ENCODE data around the gene FAM200B. TPM values are rescaled to one million over a fixed set of nuclear protein-coding genes. Genes with fewer than 3 reads are reported as not detected.

FAM200B gene
- total RNA-seq, 2 donors from 2014 or later = 41.4 to 57.4 TPM

GRCh38 chr4:15691346-15692135, 9.9 kb downstream of the FAM200B start:
- DNase-seq (ENCODE audit: low spot score) = no peak
- Histone ChIP-seq H3K27ac (peak overlapping the region in 1 of 2 donors; percentile 63), H3K36me3 (peaks cover 11% of the 10 kb centered on the region), H3K4me1 (peaks cover 0 to 14% of the 10 kb centered on the region in 2 donors), H3K9me3 (no peaks in the 10 kb centered on the region), H3K4me3 (no peak overlapping the region), H3K27me3 (no peaks in the 10 kb centered on the region)
- no peak for TF ChIP-seq CTCF (IDR thresholded peaks at IDR 0.05)

- Histone ChIP-seq H3K27ac (no peak overlapping the region), H3K9me3 (no peaks in the 10 kb centered on the region), H3K27me3 (no peaks in the 10 kb centered on the region), H3K36me3 (peaks cover 5% of the 10 kb centered on the region), H3K4me3 (no peak overlapping the region), H3K4me1 (peaks cover 0 to 14% of the 10 kb centered on the region in 2 donors)
- TF ChIP-seq CTCF (IDR thresholded peaks at IDR 0.05) = no peak
- no peak for DNase-seq (ENCODE audit: low spot score)
Observed at GRCh38 chr4:15692602-15693001, 11.0 kb downstream of the FAM200B start.

GRCh38 chr4:15694431-15694830, 12.8 kb downstream of the FAM200B start:
- DNase-seq (ENCODE audit: low spot score) = no peak
- Histone ChIP-seq H3K36me3 (no peaks in the 10 kb centered on the region), H3K4me1 (peaks cover 0 to 14% of the 10 kb centered on the region in 2 donors), H3K9me3 (no peaks in the 10 kb centered on the region), H3K4me3 (no peak overlapping the region), H3K27ac (no peak overlapping the region), H3K27me3 (no peaks in the 10 kb centered on the region)
- TF ChIP-seq CTCF (IDR thresholded peaks at IDR 0.05) = no peak

GRCh38 chr4:15695240-15695699, 13.6 kb downstream of the FAM200B start:
- Histone ChIP-seq H3K4me3 (no peak overlapping the region), H3K36me3 (no peaks in the 10 kb centered on the region), H3K4me1 (peaks cover 0 to 14% of the 10 kb centered on the region in 2 donors), H3K27ac (no peak overlapping the region), H3K9me3 (no peaks in the 10 kb centered on the region), H3K27me3 (no peaks in the 10 kb centered on the region)
- no peak for DNase-seq (ENCODE audit: low spot score)
- TF ChIP-seq CTCF (IDR thresholded peaks at IDR 0.05) = no peak

GRCh38 chr4:15695729-15696128, 14.1 kb downstream of the FAM200B start:
- no peaks in the 10 kb centered on the region for H3K36me3 ChIP-seq
- TF ChIP-seq CTCF (IDR thresholded peaks at IDR 0.05) = no peak
- H3K4me1 ChIP-seq = peaks cover 0 to 11% of the 10 kb centered on the region in 2 donors
- DNase-seq (ENCODE audit: low spot score) = no peak
- H3K27ac ChIP-seq = no peak overlapping the region
- no peak overlapping the region for H3K4me3 ChIP-seq
- H3K9me3 ChIP-seq = no peaks in the 10 kb centered on the region
- no peaks in the 10 kb centered on the region for H3K27me3 ChIP-seq

All from right atrium auricular region (tissue), 2 donors.